HG02885 (cell line): ENCODE results near the gene MEOX2.

Experiments used
- ATAC-seq: cut with Tn5 transposase; IDR thresholded peaks from one replicate; pipeline ENCODE4 v1.9.1; 2021; ENCODE audit warnings: mild to moderate bottlenecking; ENCODE audit not compliant: unreplicated experiment, poor library complexity

MEOX2 gene

DNA sequence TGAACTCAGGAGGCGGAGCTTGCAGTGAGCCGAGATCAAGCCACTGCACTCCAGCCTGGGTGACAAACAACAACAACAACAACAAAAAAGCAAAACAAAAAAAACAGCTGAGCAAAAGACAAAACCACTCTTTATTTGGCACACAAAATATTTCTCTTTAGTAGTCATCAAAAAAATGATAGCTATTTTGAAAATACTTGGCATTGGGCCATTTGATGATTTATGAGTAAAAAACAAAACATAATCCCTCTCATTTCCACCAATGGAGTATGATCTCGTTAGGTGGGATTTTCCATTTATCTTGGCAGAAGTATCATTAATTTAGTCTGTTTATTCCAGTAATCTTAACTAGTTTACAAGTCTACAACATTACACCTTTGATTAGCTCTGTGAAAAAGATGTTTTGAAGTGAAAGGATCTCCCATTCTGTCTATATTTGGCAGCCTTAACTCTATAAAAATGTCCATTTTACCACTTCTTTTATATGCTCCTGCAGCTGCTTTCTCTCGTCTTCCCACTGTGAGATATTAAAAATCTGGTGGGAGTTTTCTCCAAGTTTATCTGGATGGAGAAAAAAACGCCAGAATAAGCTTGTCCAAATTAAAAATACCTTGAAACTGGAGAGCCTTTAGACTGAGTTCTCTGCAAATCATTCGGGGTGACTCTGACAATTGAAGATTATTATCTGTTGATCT, 65.8 kb downstream of the MEOX2 start:
- no peak for ATAC-seq

DNA sequence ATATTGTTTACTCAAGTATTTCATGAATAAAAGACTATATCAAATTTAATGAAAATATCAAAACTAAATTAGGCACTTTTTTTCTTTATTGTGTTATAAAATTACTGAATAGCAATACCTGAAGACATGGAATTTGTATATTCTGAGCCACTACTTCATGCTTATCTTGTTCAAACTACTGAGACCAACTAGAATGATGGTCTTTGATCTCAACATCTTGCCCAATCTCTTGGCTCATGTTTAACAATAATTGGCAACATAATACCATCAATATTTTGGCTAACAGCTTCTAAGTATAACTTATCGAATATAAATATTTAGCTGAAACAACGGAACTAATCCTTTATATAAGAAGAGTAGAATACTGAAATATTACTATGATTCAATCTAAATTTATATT, 68.2 kb downstream of the MEOX2 start:
- ATAC-seq, result no peak

DNA sequence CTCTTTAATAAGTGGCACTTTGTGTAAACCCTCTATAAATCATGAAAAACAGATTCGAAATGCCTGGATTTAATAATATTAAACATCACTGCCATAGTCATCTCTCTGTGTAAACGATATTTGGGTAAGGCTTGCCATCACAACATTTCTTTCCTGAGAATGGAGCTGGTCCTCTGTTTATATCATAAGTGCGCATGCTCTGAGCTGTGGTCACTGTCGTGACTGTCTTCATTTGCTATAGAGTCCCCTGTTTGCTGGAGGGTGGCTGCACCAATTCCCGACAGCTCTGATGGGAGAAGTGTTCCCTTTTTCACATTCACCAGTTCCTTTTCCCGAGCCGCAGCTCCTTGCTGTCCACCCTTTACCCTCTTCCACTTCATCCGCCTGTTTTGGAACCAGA, 74.3 kb downstream of the MEOX2 start:
- ATAC-seq, result no peak

DNA sequence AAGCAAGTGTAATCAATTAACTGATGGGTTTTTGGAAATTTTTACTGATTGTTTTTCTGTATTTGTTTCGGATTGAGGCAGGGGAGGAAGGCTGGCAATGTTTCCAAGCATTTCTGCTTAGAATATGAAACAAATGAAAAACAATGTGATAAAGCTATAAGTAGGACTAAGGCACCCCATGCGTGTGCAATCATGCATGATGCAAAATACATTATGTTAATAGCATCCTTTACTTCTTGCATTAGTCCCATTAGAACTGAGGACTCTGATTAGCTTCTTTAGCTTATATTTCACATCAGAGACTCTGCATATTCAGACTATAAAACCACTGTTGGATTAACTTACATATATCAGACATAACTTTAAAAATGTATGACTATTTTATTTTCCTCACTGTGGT, 76.0 kb downstream of the MEOX2 start:
- no peak for ATAC-seq

DNA sequence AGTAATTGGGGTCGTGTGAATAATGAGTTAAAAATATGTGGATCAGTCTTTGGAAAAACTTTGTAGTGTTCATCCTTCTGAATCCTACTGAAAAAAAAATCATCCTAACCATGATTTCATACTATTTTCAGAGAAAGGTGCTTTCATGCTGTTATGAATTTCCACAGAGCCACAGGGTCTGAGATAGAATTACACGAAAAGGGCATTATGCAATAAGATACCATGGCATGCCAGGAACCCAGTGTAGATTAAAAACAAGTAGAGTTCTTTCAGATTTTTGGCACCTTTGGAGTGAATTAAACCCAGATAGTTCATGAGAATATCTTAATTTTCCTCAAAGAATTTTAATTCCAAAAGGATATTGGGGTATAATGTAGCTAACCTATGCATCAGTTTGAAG, 77.2 kb downstream of the MEOX2 start:
- no peak for ATAC-seq

DNA sequence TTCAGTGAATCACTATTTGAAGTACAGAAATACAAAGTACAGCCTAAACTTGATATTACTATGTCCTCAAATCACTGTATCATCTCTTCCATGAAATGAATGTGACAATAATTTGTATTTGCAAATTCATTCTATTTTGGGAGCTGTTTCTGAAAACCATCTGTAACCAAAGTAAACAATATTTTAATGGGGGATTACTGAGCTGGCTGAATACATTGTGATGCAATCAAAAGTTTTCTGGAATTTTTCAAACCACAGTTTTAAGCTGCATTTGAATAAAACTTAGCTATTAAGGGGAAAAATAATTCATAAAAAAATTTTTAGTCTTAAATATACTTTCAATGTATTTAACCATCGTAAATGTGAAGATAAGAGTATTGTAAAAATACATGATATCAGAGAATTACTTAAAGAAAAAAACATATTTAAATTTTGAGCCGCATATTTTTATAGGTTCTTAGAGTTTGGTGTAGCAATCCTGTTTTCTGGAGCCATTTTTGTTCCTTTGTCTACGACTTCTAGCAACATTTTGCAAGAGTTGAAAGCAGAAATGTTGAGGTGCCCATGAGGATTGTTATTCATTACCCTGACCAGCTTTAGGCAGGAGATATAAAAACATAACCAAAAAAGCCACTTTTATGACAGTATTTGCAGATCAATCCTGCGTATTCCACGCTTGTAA, 78.8 kb downstream of the MEOX2 start:
- no peak for ATAC-seq

DNA sequence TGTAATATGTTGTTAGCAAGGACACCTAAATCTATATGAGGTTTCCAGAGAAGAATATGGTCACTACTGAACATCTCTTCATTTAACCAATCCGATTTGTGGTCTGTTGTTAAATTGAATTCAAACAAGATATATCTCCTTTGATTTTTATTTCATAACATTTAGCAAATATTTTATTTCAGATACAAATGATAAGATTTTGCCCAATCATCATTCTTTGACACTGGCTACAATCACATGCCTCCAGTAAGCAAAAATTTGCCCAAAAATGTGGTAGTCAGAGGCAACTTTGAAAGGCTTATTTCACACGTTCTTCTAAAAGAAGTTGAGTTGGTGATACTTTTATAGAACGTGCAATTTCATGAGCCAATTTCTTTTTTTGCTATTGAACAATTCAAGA, 79.9 kb downstream of the MEOX2 start:
- no peak for ATAC-seq

DNA sequence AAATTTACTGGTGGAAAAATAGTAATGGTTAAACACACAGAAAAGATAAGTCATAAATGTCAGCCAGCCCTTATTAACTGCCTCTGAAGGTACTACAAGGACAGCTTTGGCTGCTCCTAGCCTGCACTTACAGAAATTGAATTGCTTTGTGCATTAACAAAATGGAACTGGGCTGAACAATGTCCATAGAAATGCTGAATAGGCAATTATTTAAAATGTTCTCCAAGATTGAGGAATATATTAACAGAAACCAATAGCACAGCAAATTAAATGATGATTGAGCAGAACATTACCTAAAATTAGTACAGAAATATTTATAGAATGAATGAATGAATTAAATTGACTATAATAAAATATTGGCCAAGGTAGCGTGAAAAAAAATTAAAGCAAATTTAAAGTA, 82.3 kb downstream of the MEOX2 start:
- no peak for ATAC-seq

DNA sequence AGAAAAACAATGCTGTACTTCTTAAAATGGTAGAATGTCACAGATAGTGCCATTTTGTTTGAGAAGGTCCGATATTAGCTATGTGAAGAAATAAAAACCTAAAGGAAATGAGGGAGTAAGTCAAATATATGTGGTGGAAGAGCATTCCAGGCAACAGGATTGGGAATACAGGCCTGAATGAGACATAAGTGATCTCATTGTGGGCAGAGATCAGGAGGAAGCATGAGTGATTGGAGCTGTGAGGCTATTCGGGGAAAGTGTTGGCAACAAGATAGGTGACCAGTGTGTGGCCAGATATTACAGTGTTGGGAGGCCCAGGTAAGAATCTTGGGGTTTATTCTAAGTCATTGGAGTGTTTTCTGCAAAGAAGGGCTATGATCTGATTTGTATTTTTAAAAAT, 83.4 kb downstream of the MEOX2 start:
- ATAC-seq, result no peak

DNA sequence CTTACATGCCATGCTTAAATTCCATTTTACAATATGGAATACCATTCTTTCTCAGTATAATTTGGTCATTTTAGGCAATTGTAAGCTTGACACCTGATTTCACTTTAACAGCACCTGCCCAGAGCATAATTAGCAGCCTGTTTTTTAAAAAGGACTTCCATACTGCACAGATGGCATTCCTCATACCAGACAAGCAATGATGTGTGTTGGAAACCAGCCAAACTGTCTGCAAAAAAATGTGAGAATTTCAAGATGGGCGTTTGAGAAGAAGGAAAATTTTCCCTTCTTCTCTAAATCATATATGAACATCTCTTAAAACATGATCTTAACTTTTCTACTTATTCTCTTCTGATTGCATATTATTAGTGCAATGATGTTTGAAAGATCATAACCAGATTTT, 84.2 kb downstream of the MEOX2 start:
- no peak for ATAC-seq

DNA sequence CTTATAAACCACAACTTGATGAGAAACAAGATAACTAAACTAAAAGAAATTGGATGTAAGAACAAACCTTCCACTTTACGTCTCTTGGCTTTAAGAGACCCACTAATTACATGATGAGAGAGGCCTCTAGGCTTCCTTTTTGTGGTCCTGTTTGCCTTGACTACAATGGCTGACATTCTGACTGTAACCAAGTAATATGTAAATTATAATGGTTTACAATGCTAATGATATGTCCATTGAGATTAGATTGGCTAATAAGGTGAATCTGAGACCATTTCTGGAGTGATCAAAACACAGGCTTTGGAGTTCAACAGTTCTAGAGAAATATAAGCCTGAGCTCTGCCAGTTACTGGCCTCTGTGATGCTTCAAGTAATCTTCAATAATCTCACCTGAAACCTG, 85.3 kb downstream of the MEOX2 start:
- no peak for ATAC-seq

DNA sequence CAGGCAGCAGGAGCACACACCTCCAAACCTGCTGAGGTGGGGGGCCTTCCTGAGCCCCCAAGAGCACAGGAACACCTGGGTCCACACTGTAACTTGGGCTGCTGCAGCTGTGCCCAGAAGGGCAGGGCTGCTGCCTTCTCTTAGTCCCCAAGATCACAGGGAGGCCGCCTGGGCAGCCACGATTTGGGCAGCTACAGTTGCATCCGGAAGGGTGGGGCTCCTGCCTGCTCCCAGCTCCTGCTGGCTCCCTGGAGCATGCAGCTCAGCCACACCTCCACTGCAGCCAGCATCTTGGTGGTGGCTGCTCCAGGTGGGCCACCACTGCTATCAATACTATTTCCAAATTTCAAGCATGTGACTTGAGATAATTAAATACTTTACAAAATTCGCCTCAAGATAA, 86.2 kb downstream of the MEOX2 start:
- no peak for ATAC-seq

DNA sequence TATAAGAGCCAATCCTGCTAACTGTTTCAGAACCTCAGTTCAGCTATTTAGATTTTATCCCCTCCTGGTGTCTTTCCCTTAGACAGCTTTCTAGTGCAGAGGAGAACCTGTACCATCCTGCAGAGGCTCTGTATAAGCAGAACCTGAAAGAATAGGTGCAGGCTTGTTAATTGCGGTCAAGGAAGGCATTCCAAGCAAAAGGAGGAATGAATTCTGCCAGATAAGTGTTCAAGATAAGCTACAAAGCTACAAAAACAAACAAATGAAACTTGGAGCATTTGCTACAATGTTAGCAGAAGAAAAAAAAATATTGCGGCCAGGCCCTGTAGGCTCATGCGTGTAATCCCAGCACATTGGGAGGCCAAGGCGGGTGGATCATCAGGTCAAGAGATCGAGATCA, 92.0 kb downstream of the MEOX2 start:
- ATAC-seq, result no peak

DNA sequence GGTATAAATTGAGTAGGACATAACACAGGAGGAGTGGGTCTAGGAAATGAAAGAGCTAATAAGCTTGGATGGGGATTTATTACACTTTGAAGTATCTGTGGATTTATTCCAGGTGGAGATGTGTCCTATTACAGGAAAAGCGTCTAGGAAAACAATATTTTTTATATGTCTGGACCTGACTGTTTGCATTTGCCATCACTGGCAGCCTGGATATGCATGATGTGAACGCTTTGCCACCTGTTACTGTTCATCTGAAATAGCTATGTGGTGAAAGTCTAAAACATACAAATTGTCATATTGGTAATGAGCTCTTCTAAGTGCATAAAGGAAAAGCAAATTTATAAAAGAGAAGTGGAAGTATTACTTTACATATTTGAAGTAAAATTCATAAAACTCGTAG, 93.1 kb downstream of the MEOX2 start:
- ATAC-seq, result no peak

DNA sequence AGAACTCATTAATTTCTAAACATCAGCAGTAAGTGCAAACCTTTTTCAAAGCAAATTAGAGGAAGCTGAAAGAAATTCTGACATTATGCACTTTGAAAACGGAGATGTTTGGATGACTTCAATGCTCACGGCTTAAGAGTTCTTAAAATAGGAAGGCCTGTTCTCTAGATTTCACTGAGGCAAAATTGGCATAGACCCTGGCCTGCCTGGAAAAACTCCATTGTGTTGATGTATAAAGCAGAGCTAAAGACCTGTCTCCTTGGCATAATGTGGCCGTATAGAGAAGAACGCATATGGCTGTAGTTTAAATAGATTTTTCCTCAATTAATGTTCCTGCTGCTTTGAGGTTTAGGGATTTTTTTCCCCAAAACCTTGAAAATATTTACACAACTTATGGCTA, 100.2 kb downstream of the MEOX2 start:
- ATAC-seq, result no peak

DNA sequence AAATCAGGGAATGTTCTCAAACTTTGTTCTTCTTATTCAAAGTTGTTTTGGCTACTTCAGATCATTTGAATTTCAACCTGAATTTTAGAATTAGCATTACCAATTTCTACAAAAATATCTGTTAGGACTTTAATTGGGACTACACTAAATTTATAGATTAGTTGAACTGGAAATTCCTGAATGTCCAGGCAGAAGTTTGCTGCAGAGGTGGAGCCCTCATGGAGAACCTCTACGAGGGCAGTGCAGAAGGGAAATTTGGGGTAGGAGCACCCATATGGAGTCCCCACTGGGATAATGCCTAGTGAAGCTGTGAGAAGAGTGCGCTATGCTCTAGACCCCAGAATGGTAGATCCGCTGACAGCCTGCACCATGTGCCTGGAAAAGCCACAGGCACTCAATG, 101.9 kb downstream of the MEOX2 start:
- no peak for ATAC-seq

DNA sequence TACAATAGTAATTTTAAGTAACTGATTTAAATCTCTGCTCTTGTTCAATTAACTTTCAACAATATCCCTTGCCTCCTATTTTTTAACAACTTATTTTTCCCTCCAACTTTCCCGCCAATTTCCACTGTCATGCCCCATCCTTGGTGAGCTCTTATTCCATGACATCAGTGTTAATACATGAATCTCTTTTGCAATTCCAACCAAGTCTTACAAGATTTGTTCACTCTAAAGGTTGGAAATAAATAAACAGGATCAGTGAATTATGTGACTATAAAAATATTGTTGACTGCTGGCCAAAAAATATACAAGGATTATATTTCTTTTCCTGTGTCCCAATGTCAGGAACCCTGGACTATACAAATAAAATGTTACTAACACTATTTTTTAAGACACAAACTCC, 103.7 kb downstream of the MEOX2 start:
- ATAC-seq, result no peak

DNA sequence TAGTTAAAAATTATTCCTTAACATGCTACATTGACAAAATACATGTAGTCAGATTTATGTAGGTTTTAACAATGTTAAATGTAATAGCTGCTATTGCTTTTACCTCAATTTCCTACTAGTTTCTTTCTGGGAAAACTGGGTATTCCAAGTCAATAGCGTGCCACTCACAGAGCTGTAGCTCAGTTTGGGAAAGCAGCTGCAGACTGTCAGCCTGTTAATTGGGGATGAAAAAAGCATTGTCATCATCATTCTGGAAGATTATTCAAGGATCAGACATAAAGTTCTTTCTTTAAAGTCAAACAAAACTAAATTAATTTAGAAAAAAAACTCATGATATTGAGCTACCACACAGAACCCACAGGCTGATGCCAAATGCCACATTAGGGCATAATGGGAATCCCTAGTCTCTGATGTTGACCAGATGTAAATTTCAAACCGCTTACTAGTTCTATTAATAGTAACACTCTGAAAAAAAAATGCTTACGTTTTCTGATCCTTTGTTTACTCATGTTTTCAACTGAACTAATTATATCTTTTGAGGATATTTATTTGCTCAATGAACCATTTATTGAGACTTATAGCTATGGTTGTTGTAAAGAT, 105.0 kb downstream of the MEOX2 start:
- no peak for ATAC-seq

DNA sequence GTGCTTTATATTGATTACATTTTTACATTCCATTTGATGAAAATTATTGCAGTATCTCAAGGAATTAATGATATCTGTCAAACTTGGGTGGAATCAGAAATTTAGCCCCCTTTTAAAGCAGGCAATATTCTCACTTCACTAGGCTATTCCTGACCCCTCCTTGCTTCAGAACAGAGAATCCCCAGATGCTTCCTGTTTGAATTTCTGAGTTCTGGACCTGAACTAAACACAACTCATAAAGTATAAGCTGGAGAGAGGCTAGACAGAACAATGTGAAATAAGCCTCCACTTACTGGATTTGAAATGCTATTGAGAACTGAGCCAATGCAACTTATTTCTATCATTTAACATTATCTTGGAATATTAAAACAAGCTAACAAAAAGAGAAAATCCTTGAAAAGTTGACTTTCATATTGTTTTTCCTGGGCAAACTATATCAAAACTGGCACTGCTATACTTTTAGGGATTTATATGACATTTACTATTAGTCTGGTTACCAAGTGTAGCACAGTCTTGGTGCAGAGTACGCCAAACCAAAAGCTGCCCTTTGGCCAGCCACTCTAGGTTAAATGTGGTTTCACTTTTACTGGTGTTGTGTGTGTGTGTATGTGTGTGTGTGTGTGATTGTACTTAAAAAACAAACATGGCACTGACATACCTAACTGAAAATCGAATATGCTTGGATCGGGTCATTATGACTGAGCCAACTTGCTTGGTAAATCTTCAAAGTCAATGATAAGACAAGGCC, 105.7 kb downstream of the MEOX2 start:
- no peak for ATAC-seq

DNA sequence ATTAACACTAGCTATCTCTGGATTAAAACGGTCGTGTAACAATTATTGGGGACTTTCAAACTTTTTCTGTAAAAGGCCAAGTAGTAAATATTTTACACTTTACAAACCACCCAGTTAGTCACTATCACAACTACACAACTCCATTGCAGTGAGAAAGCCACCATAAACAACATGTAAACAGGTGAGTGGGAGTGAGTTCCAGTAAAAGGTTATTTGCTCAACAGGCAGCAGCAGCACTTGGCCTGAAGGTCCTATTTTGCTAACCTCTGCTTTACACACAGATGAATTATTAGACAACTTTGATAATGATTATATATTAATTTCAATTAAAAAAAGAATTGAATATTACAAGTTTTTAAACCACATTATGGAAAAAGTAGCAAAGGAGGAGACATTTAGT, 108.9 kb downstream of the MEOX2 start:
- ATAC-seq, result no peak

DNA sequence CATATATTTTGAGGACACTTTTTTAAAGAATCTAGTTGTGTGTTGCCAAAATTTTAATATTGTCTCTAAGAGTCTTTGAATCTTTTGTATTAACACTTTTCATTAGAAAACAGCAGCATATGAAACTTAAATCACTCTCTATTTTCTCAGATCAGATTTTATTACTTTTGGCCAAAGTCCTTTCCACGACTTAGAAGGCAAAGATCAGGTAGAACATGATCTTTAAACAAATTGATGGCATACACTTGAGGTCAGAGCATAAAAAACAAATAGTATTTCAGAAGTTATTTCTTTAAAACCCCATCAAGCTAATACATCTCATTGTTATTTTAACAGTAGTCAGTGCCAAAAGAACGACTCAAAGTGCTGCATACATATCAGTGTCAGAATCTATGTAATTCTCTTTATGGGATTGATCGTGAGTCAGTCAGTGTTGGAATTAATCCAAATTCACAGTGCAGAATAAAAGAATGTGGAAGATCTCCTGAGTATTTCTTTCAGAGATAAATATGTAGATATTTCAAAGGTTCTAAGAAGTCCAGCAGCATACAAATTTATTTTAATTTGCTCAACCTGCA, 115.1 kb downstream of the MEOX2 start:
- no peak for ATAC-seq
